K562 (cell line): ENCODE results near the gene DTNB. TPM values are rescaled to one million over a fixed set of nuclear protein-coding genes. Genes with fewer than 3 reads are reported as not detected.

ENCODE experiments used
- ATAC-seq: fragments of 200-7000 bp; cut with Tn5 transposase; 3 replicates; pipeline ENCODE4 v1.9.1; 2020; ENCODE audit warnings: moderate library complexity
- BruUV-seq: library from RNA; stranded (reverse); fragments of 400-500 nt; replicated peaks from 2 replicates; lab custom pipeline; 2021; lab: Mats Ljungman, UMichigan
- CTCF ChIA-PET: fragments of 300-600 bp; formaldehyde crosslinking; extraction: SDS; loops from one replicate; lab custom pipeline; 2021; ENCODE audit warnings: low intra/inter-chr PET ratio; lab: Yijun Ruan, JAX
- POLR2A ChIA-PET: fragments of 300-600, 350-650 bp; sonication (Branson Sonifier 250); formaldehyde crosslinking; extraction: SDS; loops from one replicate; lab custom pipeline; 2021; ENCODE audit warnings: antibody characterized with exemption, inconsistent platforms; lab: Yijun Ruan, JAX
- DNase-seq, 4 experiments: peaks; one replicate each; pipeline versions ENCODE4 v3.0.0 to v3.0.0-alpha.2; 2011 to 2018; ENCODE audit warnings: low spot score in 3 of 4, mixed read lengths in 3 of 4; ENCODE audit errors: extremely low read depth in 1 of 4
- FAIRE-seq: peaks from 2 replicates; lab custom pipeline; 2011; peaks lifted over from hg19 to GRCh38; lab: Jason Lieb, UNC
- H2AFZ ChIP-seq: 2 replicates; pipeline ENCODE4 v1.6.0; 2011; ENCODE audit warnings: low read depth, low read length, control low read depth, inconsistent platforms
- H3K27ac ChIP-seq: fragments of 200-600 bp; 3 replicates; pipeline ENCODE4 v1.8.0; 2011; ENCODE audit warnings: low read depth, mild to moderate bottlenecking, control low read depth, inconsistent platforms, low read length, moderate library complexity, mixed read lengths; ENCODE audit errors: extremely low read depth
- H3K27me3 ChIP-seq, 2 experiments: fragments of 300-600 bp in 1 of 2; 2 replicates in 1 of 2; 3 replicates in 1 of 2; pipeline versions ENCODE4 v1.6.0 to v1.8.0; 2011; ENCODE audit warnings: inconsistent platforms in 2 of 2, low read length in 2 of 2, mild to moderate bottlenecking in 1 of 2, mixed read lengths in 1 of 2, moderate library complexity in 1 of 2; ENCODE audit not compliant: control insufficient read depth in 2 of 2, insufficient read depth in 2 of 2
- H3K36me3 ChIP-seq: fragments of 300-600 bp; 3 replicates; pipeline ENCODE4 v1.8.0; 2011; ENCODE audit warnings: mild to moderate bottlenecking, low read length, inconsistent platforms; ENCODE audit not compliant: control insufficient read depth, insufficient read depth
- H3K4me1 ChIP-seq, 2 experiments: fragments of 200-600 bp in 1 of 2; replicated peaks in 1 of 2; 2 replicates in 1 of 2; 3 replicates in 1 of 2; pipeline versions ENCODE4 v1.5.1 to v1.8.0; 2011; ENCODE audit warnings: inconsistent platforms in 2 of 2, low read length in 2 of 2, mild to moderate bottlenecking in 1 of 2, mixed read lengths in 1 of 2, moderate library complexity in 1 of 2; ENCODE audit not compliant: control insufficient read depth in 2 of 2, insufficient read depth in 2 of 2
- H3K4me2 ChIP-seq: 2 replicates; pipeline ENCODE4 v1.6.1; 2011; ENCODE audit warnings: low read length, control low read depth, inconsistent platforms, mixed read lengths; ENCODE audit not compliant: insufficient read depth
- H3K4me3 ChIP-seq: fragments of 200-600 bp; sonication (generic), shearing (Covaris generic); 2 replicates; pipeline ENCODE4 v1.5.1; 2016; ENCODE audit warnings: control low read depth, inconsistent platforms
- H3K79me2 ChIP-seq: fragments of 200-600 bp; 3 replicates; pipeline ENCODE4 v1.8.0; 2011; ENCODE audit warnings: low read length, inconsistent platforms; ENCODE audit not compliant: control insufficient read depth, insufficient read depth
- H3K9ac ChIP-seq, 2 experiments: 2 replicates each; pipeline versions ENCODE4 v1.6.0 to v1.6.1; 2011; ENCODE audit warnings: low read depth in 2 of 2, low read length in 2 of 2, control low read depth in 1 of 2, inconsistent platforms in 1 of 2, mild to moderate bottlenecking in 1 of 2, mixed read lengths in 1 of 2; ENCODE audit not compliant: insufficient read depth in 1 of 2
- H3K9me1 ChIP-seq: one replicate; pipeline ENCODE4 v1.6.0; 2011; ENCODE audit warnings: inconsistent platforms, mild to moderate bottlenecking, low read length, moderate library complexity; ENCODE audit not compliant: control insufficient read depth, insufficient read depth
- H3K9me3 ChIP-seq: replicated peaks from 2 replicates; pipeline ENCODE4 v1.5.1; 2011; ENCODE audit warnings: low read depth, low read length, inconsistent platforms; ENCODE audit not compliant: control insufficient read depth, insufficient read depth
- H4K20me1 ChIP-seq: replicated peaks from 2 replicates; pipeline ENCODE4 v1.6.1; 2011; ENCODE audit warnings: low read length, inconsistent platforms, mixed read lengths; ENCODE audit not compliant: control insufficient read depth, insufficient read depth
- ATF6 ChIP-seq: sonication (generic); formaldehyde crosslinking; IDR thresholded peaks from 2 replicates; pipeline ENCODE4 v1.4.0; 2020; ENCODE audit warnings: mild to moderate bottlenecking, missing genetic modification reagents
- BRD4 ChIP-seq: fragments of 200-600 bp; sonication (generic); IDR thresholded peaks from 2 replicates; pipeline ENCODE4 v1.6.1; 2017; ENCODE audit warnings: inconsistent platforms
- CBFA2T2 ChIP-seq: fragments of 450-650 bp; conservative IDR thresholded peaks from 2 replicates; pipeline ENCODE4 v1.6.1; 2017; ENCODE audit warnings: mild to moderate bottlenecking
- CGGBP1 ChIP-seq: fragments of 250-450 bp; sonication (Bioruptor Pico); IDR thresholded peaks from 2 replicates; pipeline ENCODE4 v1.9.0; 2021; ENCODE audit warnings: mild to moderate bottlenecking
- ELF2 ChIP-seq: fragments of 250-450 bp; sonication (Bioruptor Pico); IDR thresholded peaks from 2 replicates; pipeline ENCODE4 v1.5.0; 2021; ENCODE audit warnings: mild to moderate bottlenecking
- ETS2 ChIP-seq: IDR thresholded peaks from 2 replicates; pipeline ENCODE4 v1.6.1; 2016; ENCODE audit warnings: borderline replicate concordance, missing genetic modification characterization, mild to moderate bottlenecking, moderate library complexity, missing compliant biosample characterization; ENCODE audit not compliant: poor library complexity, severe bottlenecking
- FIP1L1 ChIP-seq: fragments of 200-400 bp; formaldehyde crosslinking; IDR thresholded peaks from 2 replicates; pipeline ENCODE4 v1.6.1; 2018; ENCODE audit warnings: mild to moderate bottlenecking, low read depth, low read length; ENCODE audit not compliant: poor library complexity, severe bottlenecking
- IFI16 ChIP-seq: fragments of 250-450 bp; sonication (Bioruptor Pico); IDR thresholded peaks from 2 replicates; pipeline ENCODE4 v2.1.2; 2022; ENCODE audit warnings: mild to moderate bottlenecking, inconsistent platforms
- JUNB ChIP-seq: fragments of 450-650 bp; formaldehyde crosslinking; conservative IDR thresholded peaks from 2 replicates; pipeline ENCODE4 v1.4.0; 2020; ENCODE audit warnings: mild to moderate bottlenecking
- RNF2 ChIP-seq: sonication (generic); IDR thresholded peaks from 2 replicates; pipeline ENCODE4 v1.6.1; 2016
- SMAD3 ChIP-seq: fragments of 450-650 bp; formaldehyde crosslinking; conservative IDR thresholded peaks from 2 replicates; pipeline ENCODE4 v1.4.0; 2020; ENCODE audit warnings: mild to moderate bottlenecking
- SMAD4 ChIP-seq: fragments of 250-450 bp; sonication (Bioruptor Pico); conservative IDR thresholded peaks from 2 replicates; pipeline ENCODE4 v1.8.0; 2021; ENCODE audit warnings: inconsistent platforms, mild to moderate bottlenecking, moderate library complexity
- SREBF1 ChIP-seq: fragments of 150-350 bp; IDR thresholded peaks from 2 replicates; pipeline ENCODE4 v1.6.1; 2014; ENCODE audit warnings: antibody characterized with exemption, low read depth, low read length, borderline replicate concordance
- TGIF2 ChIP-seq: sonication (generic); formaldehyde crosslinking; IDR thresholded peaks from 2 replicates; pipeline ENCODE4 v1.8.1; 2022; ENCODE audit warnings: mild to moderate bottlenecking, missing genetic modification reagents, moderate library complexity
- THRAP3 ChIP-seq: fragments of 450-650 bp; IDR thresholded peaks from 2 replicates; pipeline ENCODE4 v1.6.1; 2016; ENCODE audit warnings: mild to moderate bottlenecking, inconsistent platforms, borderline replicate concordance
- ZEB2 ChIP-seq: fragments of 450-650 bp; IDR thresholded peaks from 2 replicates; pipeline ENCODE4 v1.6.1; 2016
- ZNF184 ChIP-seq: sonication (generic); formaldehyde crosslinking; IDR thresholded peaks from 2 replicates; pipeline ENCODE4 v1.5.0; 2020; ENCODE audit warnings: missing genetic modification reagents
- ZNF217 ChIP-seq: sonication (generic); formaldehyde crosslinking; IDR thresholded peaks from 2 replicates; pipeline ENCODE4 v1.8.0; 2022; ENCODE audit warnings: mild to moderate bottlenecking, missing genetic modification reagents
- ZNF24 ChIP-seq: fragments of 450-650 bp; IDR thresholded peaks from 2 replicates; pipeline ENCODE4 v1.6.1; 2016
- ZNF253 ChIP-seq: fragments of 250-450 bp; sonication (Bioruptor Pico); conservative IDR thresholded peaks from 2 replicates; pipeline ENCODE4 v1.6.1; 2021; ENCODE audit warnings: mild to moderate bottlenecking
- ZNF311 ChIP-seq: fragments of 250-450 bp; sonication (Bioruptor Pico); IDR thresholded peaks from 2 replicates; pipeline ENCODE4 v1.4.0; 2020; ENCODE audit warnings: mild to moderate bottlenecking, moderate library complexity
- ZNF324 ChIP-seq: fragments of 250-450 bp; sonication (Bioruptor Pico); IDR thresholded peaks from 2 replicates; pipeline ENCODE4 v1.4.0; 2020; ENCODE audit warnings: mild to moderate bottlenecking
- ZNF766 ChIP-seq: fragments of 200-800 bp; sonication (Bioruptor generic); conservative IDR thresholded peaks from 2 replicates; pipeline ENCODE4 v1.6.1; 2016; ENCODE audit warnings: missing genetic modification characterization, missing compliant biosample characterization
- ZNF778 ChIP-seq: fragments of 450-650 bp; formaldehyde crosslinking; IDR thresholded peaks from 2 replicates; pipeline ENCODE4 v1.4.0; 2020; ENCODE audit warnings: mild to moderate bottlenecking, moderate library complexity
- WGBS: fragments of 100-300 bp; shearing (Covaris generic); methylation state at CpG from one replicate; pipeline ENCODE4 v1.1.6; 2016; ENCODE audit warnings: low coverage, mixed read lengths; ENCODE audit not compliant: insufficient coverage; ENCODE audit errors: missing lambda C conversion rate; 5-methylcytosine and 5-hydroxymethylcytosine counted together
- in situ Hi-C: fragments of 300-500 bp; cut with MboI; formaldehyde crosslinking; loops from 4 replicates; pipeline ENCODE4 v1.15.0; 2018; ENCODE audit warnings: inconsistent platforms, mixed read lengths
- intact Hi-C: fragments of 100-400 bp; cut with micrococcal nuclease; formaldehyde crosslinking; loops from 2 replicates; pipeline ENCODE4 v1.14.2; 2022
- polyA plus RNA-seq, 8 experiments: library from polyadenylated mRNA; depleted of rRNA in 4 of 8; stranded (reverse) in 5 of 8; unstranded in 3 of 8; fragments of >200 nt; fragmentation: Nextera tagmentation in 2 of 8; fragmentation: Illumina TruSeq in 1 of 8; extraction: Ambion mirVana in 2 of 8; extraction: Trizol in 1 of 8; gene quantifications; 2 replicates each; pipeline versions ENCODE4 v1.2.1 to v1.2.3, GENCODE V29; 2011 to 2014; ENCODE audit warnings: inconsistent platforms in 1 of 8, missing spikeins in 1 of 8
- total RNA-seq, 7 experiments: library from RNA; depleted of rRNA in 6 of 7; stranded (reverse); fragments of >200 nt in 6 of 7; fragmentation: Illumina TruSeq in 2 of 7; extraction: Trizol in 2 of 7; gene quantifications; 2 replicates each; pipeline versions ENCODE4 v1.2.1 to v1.2.3, GENCODE V29; 2011 to 2021; ENCODE audit warnings: low replicate concordance in 1 of 7

The DTNB gene
- total and polyA plus RNA-seq, 9 of the 15 experiments (the other 6 are each of a cell fraction or from before 2014, with no cell fraction given): 0.18 to 2.0 (median 0.77) TPM; not detected in 2

GRCh38 chr2:25624635-25625034 lies 48.7 kb downstream of the DTNB start (continued):
- TF ChIP-seq ATF6 (CRISPR knock-in tag) (no peak), SMAD3 (CRISPR knock-in tag) (no peak), JUNB (CRISPR knock-in tag) (no peak), IFI16 (CRISPR knock-in tag) (no peak), ZNF324 (CRISPR knock-in tag) (no peak), ZNF184 (CRISPR knock-in tag) (no peak), ZNF766 (no peak), ZNF24 (no peak)

GRCh38 chr2:25623361-25623760 lies 50.0 kb downstream of the DTNB start:
- Histone ChIP-seq H3K4me2 (no peak overlapping the region), H4K20me1 (no peaks in the 10 kb centered on the region), H3K4me3 (no peak overlapping the region), H3K27me3 (peaks cover 14 to 17% of the 10 kb centered on the region in 2 experiments; a peak in 4 of 5 replicates), H3K79me2 (no peaks in the 10 kb centered on the region), H3K27ac (no peak overlapping the region), H3K9me3 (no peaks in the 10 kb centered on the region), H3K4me1 (no peaks in the 10 kb centered on the region), H3K9me1 (no peaks in the 10 kb centered on the region), H2AFZ (no peak overlapping the region), H3K9ac (no peak overlapping the region), H3K36me3 (no peaks in the 10 kb centered on the region)
- FAIRE-seq (no peak), ATAC-seq (no peak), DNase-seq (no peak)
- intact Hi-C loops (no loop called here), in situ Hi-C loops (no loop called here)
- BruUV-seq: no TSS peak
- WGBS: 0% methylated on average over 3 of the region's 3 CpGs
- POLR2A ChIA-PET: interaction anchor here (1.8 kb wide), 1 partner anchor 18 kb away, joined by 4 read pairs; no protein-coding TSS in a partner anchor
- CTCF ChIA-PET: no interaction called here
- TF ChIP-seq BRD4 (no peak), THRAP3 (no peak), ZNF311 (CRISPR knock-in tag) (no peak), ZNF253 (no peak), ZEB2 (no peak), SREBF1 (no peak), ZNF217 (CRISPR knock-in tag) (no peak), CBFA2T2 (no peak), ZNF778 (no peak), RNF2 (no peak), TGIF2 (CRISPR knock-in tag) (no peak), FIP1L1 (no peak), ETS2 (tag) (no peak), CGGBP1 (CRISPR knock-in tag) (no peak), SMAD4 (CRISPR knock-in tag) (no peak), ELF2 (CRISPR knock-in tag) (no peak)
